MM.1S (cell line): ENCODE results near the gene DOCK11.

Source experiments
- CTCF ChIP-seq: fragments of 300-600 bp; sonication (generic); IDR thresholded peaks from 2 replicates; pipeline ENCODE4 v1.5.1; 2016; ENCODE audit warnings: antibody characterized with exemption, low read length, mixed read lengths
- EZH2 ChIP-seq: fragments of 300-600 bp; sonication (generic); optimal IDR thresholded peaks from 2 replicates; pipeline ENCODE3; 2017; ENCODE audit warnings: low read depth, mild to moderate bottlenecking, antibody characterized with exemption, low read length, mixed read lengths

- TF ChIP-seq CTCF (no peak), EZH2 (no peak)
These were observed 199.0 kb downstream of the DOCK11 start for GRCh38 chrX:118694638-118695037.
